Measurements from ENCODE around the gene MTIF3.

The MTIF3 gene

GRCh38 chr13:27450921-27451471, 632 bp upstream of the MTIF3 start:
- peak; percentile 18 for DNase-seq

- no peak for DNase-seq
Observed at GRCh38 chr13:27449081-27449603, 1.2 kb downstream of the MTIF3 start.

GRCh38 chr13:27448308-27448707, 2.1 kb downstream of the MTIF3 start:
- DNase-seq, result no peak

- DNase-seq, result no peak
Observed at GRCh38 chr13:27446986-27447583, 3.3 kb downstream of the MTIF3 start.

GRCh38 chr13:27442797-27443196, 7.6 kb downstream of the MTIF3 start:
- no peak for DNase-seq

- DNase-seq, result no peak
Observed at GRCh38 chr13:27442071-27442647, 8.2 kb downstream of the MTIF3 start.

GRCh38 chr13:27440408-27440807, 10.0 kb downstream of the MTIF3 start:
- no peak for DNase-seq

- DNase-seq, result no peak
Observed at GRCh38 chr13:27437126-27437525, 13.2 kb downstream of the MTIF3 start.

GRCh38 chr13:27432611-27433210, 17.7 kb downstream of the MTIF3 start:
- no peak for DNase-seq

GRCh38 chr13:27432180-27432579, 18.2 kb downstream of the MTIF3 start:
- DNase-seq, result no peak

GRCh38 chr13:27428160-27428559, 22.2 kb downstream of the MTIF3 start:
- DNase-seq, result no peak

GRCh38 chr13:27427641-27428040, 22.7 kb downstream of the MTIF3 start:
- DNase-seq, result no peak

GRCh38 chr13:27425918-27426630, 24.3 kb downstream of the MTIF3 start:
- DNase-seq, result peak; percentile 29

- no peak for DNase-seq
Observed at GRCh38 chr13:27425158-27425917, 25.0 kb downstream of the MTIF3 start.

GRCh38 chr13:27424246-27425157, 25.9 kb downstream of the MTIF3 start, which contains the start of gene GTF3A:
TSS of gene GTF3A (plus strand) at chr13:27424619.
- DNase-seq, result peak; percentile 54

GRCh38 chr13:27423333-27423732, 27.0 kb downstream of the MTIF3 start:
- DNase-seq, result no peak

GRCh38 chr13:27421101-27421871, 29.1 kb downstream of the MTIF3 start:
- no peak for DNase-seq

- no peak for DNase-seq
Observed at GRCh38 chr13:27419328-27419727, 31.0 kb downstream of the MTIF3 start.

- DNase-seq, result no peak
Observed at GRCh38 chr13:27415116-27415515, 35.2 kb downstream of the MTIF3 start.

GRCh38 chr13:27411341-27411740, 39.0 kb downstream of the MTIF3 start:
- no peak for DNase-seq

- DNase-seq, result no peak
Observed at GRCh38 chr13:27409013-27409412, 41.4 kb downstream of the MTIF3 start.

Measured in amniotic stem cell (primary cell).